ENCODE results near the gene CINP. TPM values are rescaled to one million over a fixed set of nuclear protein-coding genes. Genes with fewer than 3 reads are reported as not detected.

Gene CINP
- total RNA-seq, 1 experiment from 2014 or later, result 54.6 TPM

- Histone ChIP-seq H4K20me1 (ENCODE audit: insufficient read depth) (no peaks in the 10 kb centered on the region), H2AFZ (peak overlapping the region; percentile 99), H3K4me3 (peak overlapping the region; percentile 89), H3K79me2 (ENCODE audit: low read depth) (peaks cover 58% of the 10 kb centered on the region), H3K9me2 (ENCODE audit: insufficient read depth) (no peaks in the 10 kb centered on the region), H3K27ac (peak overlapping the region; percentile 37), H3K27me3 (ENCODE audit: insufficient read depth, low read depth) (no peaks in the 10 kb centered on the region), H3K9me3 (ENCODE audit: insufficient read depth, low read depth) (no peaks in the 10 kb centered on the region), H3K36me3 (ENCODE audit: low read depth) (peaks cover 23% of the 10 kb centered on the region; the same call in 1 of the 2 replicates), H3K4me1 (replicated peaks; ENCODE audit: insufficient read depth) (peaks cover 17% of the 10 kb centered on the region), H3F3A (ENCODE audit: insufficient read depth, low read depth) (peaks cover 18% of the 10 kb centered on the region; the same call in 1 of the 2 replicates), H3K4me2 (peak overlapping the region; percentile 82)
- no peak for TF ChIP-seq EZH2 (IDR thresholded peaks at IDR 0.05; ENCODE audit: low read depth)
- no peak for TF ChIP-seq CTCF (conservative IDR thresholded peaks at IDR 0.05)
- peak in 1 of 2 experiments; percentile 43 for DNase-seq
- CTCF ChIA-PET, result interaction anchor here (0.7 kb wide), 1 partner anchor 81 kb away, joined by 3 read pairs; no protein-coding TSS in a partner anchor
- POLR2A ChIA-PET (ENCODE audit: unreplicated experiment), result interaction anchor here (0.6 kb wide), 2 partner anchors 886 to 1040 kb away, joined by 3 to 4 read pairs; no protein-coding TSS in a partner anchor
- TSS peak; percentile 75 for BruUV-seq (replicated peaks)
- intact Hi-C loops (cut with micrococcal nuclease; ENCODE audit: unreplicated experiment), result loop anchor here (2.0 to 10.0 kb wide), 5 partner anchors 155 to 1025 kb away; no protein-coding TSS in a partner anchor
Measured at GRCh38 chr14:102362084-102362483, 606 bp downstream of the CINP start.

GRCh38 chr14:102360388-102360787, 2.3 kb downstream of the CINP start:
- Histone ChIP-seq H3K4me2 (no peak overlapping the region), H4K20me1 (ENCODE audit: insufficient read depth) (no peaks in the 10 kb centered on the region), H3K36me3 (ENCODE audit: low read depth) (peaks cover 38% of the 10 kb centered on the region), H3K79me2 (ENCODE audit: low read depth) (peaks cover 46% of the 10 kb centered on the region), H3K27ac (no peak overlapping the region), H3F3A (ENCODE audit: insufficient read depth, low read depth) (peaks cover 18% of the 10 kb centered on the region; the same call in 1 of the 2 replicates), H3K27me3 (ENCODE audit: insufficient read depth, low read depth) (no peaks in the 10 kb centered on the region), H3K9me2 (ENCODE audit: insufficient read depth) (no peaks in the 10 kb centered on the region), H2AFZ (no peak overlapping the region), H3K9me3 (ENCODE audit: insufficient read depth, low read depth) (no peaks in the 10 kb centered on the region), H3K4me1 (replicated peaks; ENCODE audit: insufficient read depth) (peaks cover 17% of the 10 kb centered on the region), H3K4me3 (no peak overlapping the region)
- peak in 1 of 2 experiments; percentile 9 for DNase-seq
- POLR2A ChIA-PET (ENCODE audit: unreplicated experiment), result no interaction called here
- no TSS peak for BruUV-seq (replicated peaks)
- TF ChIP-seq CTCF (conservative IDR thresholded peaks at IDR 0.05) (no peak), EZH2 (IDR thresholded peaks at IDR 0.05; ENCODE audit: low read depth) (no peak)
- CTCF ChIA-PET, result no interaction called here
- intact Hi-C loops (cut with micrococcal nuclease; ENCODE audit: unreplicated experiment), result loop anchor here (5.0 to 10.0 kb wide), 4 partner anchors 157 to 1023 kb away; no protein-coding TSS in a partner anchor

GRCh38 chr14:102359341-102359740, 3.3 kb downstream of the CINP start:
- peaks cover 16% of the 10 kb centered on the region for H3K4me1 ChIP-seq (replicated peaks; ENCODE audit: insufficient read depth)
- peaks cover 49% of the 10 kb centered on the region for H3K36me3 ChIP-seq (ENCODE audit: low read depth)
- no peaks in the 10 kb centered on the region for H3K9me3 ChIP-seq (ENCODE audit: insufficient read depth, low read depth)
- H4K20me1 ChIP-seq (ENCODE audit: insufficient read depth), result no peaks in the 10 kb centered on the region
- H3K27ac ChIP-seq, result no peak overlapping the region
- H3F3A ChIP-seq (ENCODE audit: insufficient read depth, low read depth), result peaks cover 18% of the 10 kb centered on the region; the same call in 1 of the 2 replicates
- no peaks in the 10 kb centered on the region for H3K9me2 ChIP-seq (ENCODE audit: insufficient read depth)
- intact Hi-C loops (cut with micrococcal nuclease; ENCODE audit: unreplicated experiment), result no loop called here
- H3K79me2 ChIP-seq (ENCODE audit: low read depth), result peaks cover 35% of the 10 kb centered on the region
- no peaks in the 10 kb centered on the region for H3K27me3 ChIP-seq (ENCODE audit: insufficient read depth, low read depth)
- H2AFZ ChIP-seq, result no peak overlapping the region
- no peak for TF ChIP-seq EZH2 (IDR thresholded peaks at IDR 0.05; ENCODE audit: low read depth)
- no peak for TF ChIP-seq CTCF (conservative IDR thresholded peaks at IDR 0.05)
- H3K4me2 ChIP-seq, result no peak overlapping the region
- POLR2A ChIA-PET (ENCODE audit: unreplicated experiment), result no interaction called here
- no peak overlapping the region for H3K4me3 ChIP-seq
- DNase-seq, result peak in 1 of 2 experiments; percentile 9
- no TSS peak for BruUV-seq (replicated peaks)
- CTCF ChIA-PET, result no interaction called here

All from PC-9 (cell line).